ENCODE measurements around the gene TCEAL9.

GRCh38 chrX:103372886-103373285 is 16.6 kb downstream of the TCEAL9 start:
- TF ChIP-seq CTCF (optimal IDR thresholded peaks at IDR 0.05 in 1 of 3, IDR thresholded peaks at IDR 0.05 in 1 of 3, conservative IDR thresholded peaks at IDR 0.05 in 1 of 3; ENCODE audit: extremely low read depth in 1 of 3, insufficient read depth in 2 of 3, low read length in 3 of 3) (no peak), EZH2 (IDR thresholded peaks at IDR 0.05; ENCODE audit: low read length) (no peak)
